Mucosa of rectum (tissue), 2 donors: ENCODE results near the gene KAZALD1.

Experiments
- H3K27ac ChIP-seq, 2 donors: one replicate each; pipeline ENCODE4 v1.7.0; 2013; ENCODE audit warnings: inconsistent platforms in 2 of 2, low read depth in 2 of 2, low read length in 2 of 2
- H3K27me3 ChIP-seq, 2 donors: one replicate each; pipeline ENCODE4 v1.7.0; 2013; ENCODE audit warnings: low read length in 2 of 2; ENCODE audit not compliant: control insufficient read depth in 2 of 2, insufficient read depth in 2 of 2
- H3K36me3 ChIP-seq, 2 donors: one replicate each; pipeline ENCODE4 v1.7.0; 2013; ENCODE audit warnings: low read length in 2 of 2; ENCODE audit not compliant: control insufficient read depth in 2 of 2, insufficient read depth in 2 of 2
- H3K4me1 ChIP-seq, 2 donors: one replicate each; pipeline ENCODE4 v1.7.0; 2013; ENCODE audit warnings: low read length in 2 of 2, mild to moderate bottlenecking in 1 of 2; ENCODE audit not compliant: control insufficient read depth in 2 of 2, insufficient read depth in 2 of 2
- H3K4me3 ChIP-seq, 2 donors: one replicate each; pipeline ENCODE4 v1.7.0; 2013; ENCODE audit warnings: low read length in 2 of 2
- H3K9ac ChIP-seq, 2 donors: one replicate each; pipeline ENCODE4 v1.7.0; 2013; ENCODE audit warnings: low read length in 2 of 2, low read depth in 1 of 2, mild to moderate bottlenecking in 1 of 2
- H3K9me3 ChIP-seq, 2 donors: one replicate each; pipeline ENCODE4 v1.7.0; 2013; ENCODE audit warnings: low read length in 2 of 2; ENCODE audit not compliant: control insufficient read depth in 2 of 2
- donor health status: healthy.
- donor health status: Normal muscosa, but diverticular disease.

KAZALD1 gene

GRCh38 chr10:101060951-101061623 lies 702 bp upstream of the KAZALD1 start:
- Histone ChIP-seq H3K4me1 (peaks cover 53 to 54% of the 10 kb centered on the region in 2 donors), H3K9me3 (no peaks in the 10 kb centered on the region), H3K27me3 (peaks cover 0 to 2% of the 10 kb centered on the region in 2 donors), H3K9ac (peak overlapping the region; percentile 99 to 100), H3K27ac (peak overlapping the region; percentile 99 to 100), H3K4me3 (peak overlapping the region; percentile 98 to 99), H3K36me3 (no peaks in the 10 kb centered on the region)

- Histone ChIP-seq H3K4me1 (peaks cover 59 to 61% of the 10 kb centered on the region in 2 donors), H3K9me3 (no peaks in the 10 kb centered on the region), H3K36me3 (no peaks in the 10 kb centered on the region), H3K4me3 (peak overlapping the region; percentile 98 to 99), H3K27ac (peak overlapping the region; percentile 99 to 100), H3K9ac (peak overlapping the region; percentile 75 to 99), H3K27me3 (peaks cover 0 to 2% of the 10 kb centered on the region in 2 donors)
These were observed 652 bp downstream of the KAZALD1 start for GRCh38 chr10:101062232-101063049.

- H3K27me3 ChIP-seq: peaks cover 0 to 2% of the 10 kb centered on the region in 2 donors
- H3K27ac ChIP-seq: peak overlapping the region; percentile 99 to 100
- H3K9ac ChIP-seq: peak overlapping the region; percentile 26 to 99
- H3K36me3 ChIP-seq: no peaks in the 10 kb centered on the region
- H3K9me3 ChIP-seq: no peaks in the 10 kb centered on the region
- peaks cover 59 to 63% of the 10 kb centered on the region in 2 donors for H3K4me1 ChIP-seq
- H3K4me3 ChIP-seq: peak overlapping the region; percentile 98 to 99
These were observed 1.3 kb downstream of the KAZALD1 start for GRCh38 chr10:101063050-101063525.

- Histone ChIP-seq H3K9ac (peak overlapping the region; percentile 38 to 99), H3K4me1 (peaks cover 59 to 63% of the 10 kb centered on the region in 2 donors)
These were observed 2.0 kb downstream of the KAZALD1 start for GRCh38 chr10:101063548-101064414.

GRCh38 chr10:101064415-101065030 lies 2.7 kb downstream of the KAZALD1 start:
- Histone ChIP-seq H3K27me3 (peaks cover 0 to 2% of the 10 kb centered on the region in 2 donors), H3K9ac (peak overlapping the region; percentile 34 to 39), H3K9me3 (no peaks in the 10 kb centered on the region), H3K36me3 (no peaks in the 10 kb centered on the region), H3K27ac (peak overlapping the region; percentile 95 to 97), H3K4me1 (peaks cover 59 to 63% of the 10 kb centered on the region in 2 donors), H3K4me3 (no peak overlapping the region)

More at GRCh38 chr10:101063548-101064414, 2.0 kb downstream of the KAZALD1 start:
- Histone ChIP-seq H3K27me3 (peaks cover 0 to 2% of the 10 kb centered on the region in 2 donors), H3K27ac (peak overlapping the region in 1 of 2 donors; percentile 97), H3K4me3 (peak overlapping the region; percentile 98 to 99), H3K9me3 (no peaks in the 10 kb centered on the region), H3K36me3 (no peaks in the 10 kb centered on the region)

GRCh38 chr10:101065481-101066145 lies 3.8 kb downstream of the KAZALD1 start:
- no peaks in the 10 kb centered on the region for H3K36me3 ChIP-seq
- peak overlapping the region; percentile 39 to 78 for H3K4me3 ChIP-seq
- peaks cover 60 to 61% of the 10 kb centered on the region in 2 donors for H3K4me1 ChIP-seq
- H3K9ac ChIP-seq: peak overlapping the region; percentile 9 to 84
- H3K27me3 ChIP-seq: peaks cover 0 to 2% of the 10 kb centered on the region in 2 donors
- no peaks in the 10 kb centered on the region for H3K9me3 ChIP-seq
- H3K27ac ChIP-seq: peak overlapping the region; percentile 95 to 97

- Histone ChIP-seq H3K4me1 (peaks cover 59 to 62% of the 10 kb centered on the region in 2 donors), H3K4me3 (peak overlapping the region; percentile 78), H3K9ac (peak overlapping the region; percentile 60 to 84), H3K36me3 (no peaks in the 10 kb centered on the region), H3K27ac (peak overlapping the region; percentile 95 to 97), H3K9me3 (no peaks in the 10 kb centered on the region), H3K27me3 (peaks cover 0 to 2% of the 10 kb centered on the region in 2 donors)
These were observed 4.5 kb downstream of the KAZALD1 start for GRCh38 chr10:101066146-101066895.

- peak overlapping the region; percentile 70 to 84 for H3K9ac ChIP-seq
- H3K9me3 ChIP-seq: no peaks in the 10 kb centered on the region
- H3K36me3 ChIP-seq: no peaks in the 10 kb centered on the region
- H3K27me3 ChIP-seq: peaks cover 0 to 2% of the 10 kb centered on the region in 2 donors
- peak overlapping the region; percentile 78 for H3K4me3 ChIP-seq
- H3K4me1 ChIP-seq: peaks cover 56 to 57% of the 10 kb centered on the region in 2 donors
- peak overlapping the region; percentile 95 to 97 for H3K27ac ChIP-seq
These were observed 5.1 kb downstream of the KAZALD1 start for GRCh38 chr10:101066896-101067355.
